NCI-H1694 (cell line): ENCODE measurements around the gene EIF4ENIF1.
"Not testable (repeated sequence)": the region's sequence is repeated elsewhere in the genome, so short reads cannot be mapped to it uniquely, and the experiment has no call there.

Experiments used
- DNase-seq: peaks from one replicate; lab custom pipeline; 2025; lab: John Stamatoyannopoulos, UW

The EIF4ENIF1 gene

GRCh38 chr22:31489632-31490495 is at the start of gene EIF4ENIF1:
Gene EIF4ENIF1, minus strand, starts transcription at chr22:31489842. Its CDS starts 1,124 bp downstream, at chr22:31488718.
- DNase-seq = no peak

GRCh38 chr22:31538815-31539214 is 49.2 kb upstream of the EIF4ENIF1 start:
- no peak for DNase-seq

GRCh38 chr22:31537019-31537535 is 47.4 kb upstream of the EIF4ENIF1 start:
- DNase-seq = no peak

GRCh38 chr22:31533374-31533773 is 43.7 kb upstream of the EIF4ENIF1 start:
- no peak for DNase-seq

GRCh38 chr22:31532060-31532459 is 42.4 kb upstream of the EIF4ENIF1 start:
- DNase-seq = no peak

- DNase-seq = no peak
Measured at GRCh38 chr22:31530823-31531195, 41.2 kb upstream of the EIF4ENIF1 start.

GRCh38 chr22:31526270-31526669 is 36.6 kb upstream of the EIF4ENIF1 start:
- DNase-seq = no peak

GRCh38 chr22:31524132-31524531 is 34.5 kb upstream of the EIF4ENIF1 start:
- not testable (repeated sequence) for DNase-seq

- DNase-seq = no peak
Measured at GRCh38 chr22:31520051-31520450, 30.4 kb upstream of the EIF4ENIF1 start.

- DNase-seq = no peak
Measured at GRCh38 chr22:31509061-31509762, 19.6 kb upstream of the EIF4ENIF1 start.

GRCh38 chr22:31508536-31508935 is 18.9 kb upstream of the EIF4ENIF1 start:
- DNase-seq = no peak

- DNase-seq = not testable (repeated sequence)
Measured at GRCh38 chr22:31507517-31507916, 17.9 kb upstream of the EIF4ENIF1 start.

- no peak for DNase-seq
Measured at GRCh38 chr22:31504282-31504681, 14.6 kb upstream of the EIF4ENIF1 start.

- no peak for DNase-seq
Measured at GRCh38 chr22:31503211-31503964, 13.7 kb upstream of the EIF4ENIF1 start.

- DNase-seq = no peak
Measured at GRCh38 chr22:31501738-31502137, 12.1 kb upstream of the EIF4ENIF1 start.

GRCh38 chr22:31497148-31497938 is 7.7 kb upstream of the EIF4ENIF1 start:
- DNase-seq = no peak

GRCh38 chr22:31496735-31497146 is 7.1 kb upstream of the EIF4ENIF1 start:
- no peak for DNase-seq

GRCh38 chr22:31496007-31496734 is 6.5 kb upstream of the EIF4ENIF1 start, which contains the start of gene SFI1:
Gene SFI1, plus strand, starts transcription at chr22:31496536. Its CDS starts 11,749 bp downstream, at chr22:31508285.
- DNase-seq = peak; percentile 73

- DNase-seq = no peak
Measured at GRCh38 chr22:31495343-31495742, 5.7 kb upstream of the EIF4ENIF1 start.

- not testable (repeated sequence) for DNase-seq
Measured at GRCh38 chr22:31493355-31493754, 3.7 kb upstream of the EIF4ENIF1 start.

GRCh38 chr22:31492151-31492550 is 2.5 kb upstream of the EIF4ENIF1 start:
- no peak for DNase-seq
